ENCODE measurements around the gene KLKB1.
A peak's percentile ranks its signal among the peaks of the same experiment; 100 is the strongest.

The KLKB1 gene

DNA sequence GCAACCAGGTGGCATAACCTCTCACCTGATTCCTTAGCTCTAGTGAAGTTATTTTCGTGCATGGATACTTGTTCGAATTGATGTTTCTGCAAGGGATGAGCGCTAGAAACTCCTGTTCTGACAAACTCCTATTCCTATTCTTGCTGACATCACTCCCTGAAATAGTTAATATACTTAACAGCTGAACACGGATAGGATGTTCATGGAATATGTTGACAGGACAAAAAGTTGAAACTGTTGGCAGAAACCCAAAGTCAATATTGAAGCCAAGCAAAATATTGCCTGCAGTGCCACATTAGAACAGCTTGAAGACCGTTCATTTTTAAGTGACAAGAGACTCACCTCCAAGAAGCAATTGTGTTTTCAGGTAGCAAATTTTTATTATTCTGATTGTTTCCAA is at the start of gene KLKB1:
KLKB1 (plus strand) TSS at position 287 of the 400 bp plus-strand sequence. CDS start 689 bp downstream, outside the sequence.
- no peak for DNase-seq

DNA sequence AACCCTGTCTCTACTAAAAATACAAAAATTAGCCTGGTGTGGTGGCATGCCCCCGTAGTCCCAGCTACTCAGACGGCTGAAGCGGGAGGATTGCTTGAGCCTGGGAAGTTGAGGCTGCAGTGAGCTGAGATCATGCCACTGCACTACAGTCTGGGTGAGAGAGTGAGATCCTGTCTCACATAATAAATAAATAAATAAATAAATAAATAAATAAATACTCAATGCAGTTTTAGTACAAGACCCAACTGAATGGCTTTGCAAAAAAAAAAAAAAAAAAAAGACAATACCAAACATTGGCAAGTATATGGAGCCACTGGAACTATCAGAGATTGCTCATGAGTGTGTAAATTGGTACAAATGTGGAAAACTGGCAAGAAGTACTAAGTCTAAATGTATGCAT is 39.2 kb upstream of the KLKB1 start:
- no peak for DNase-seq

DNA sequence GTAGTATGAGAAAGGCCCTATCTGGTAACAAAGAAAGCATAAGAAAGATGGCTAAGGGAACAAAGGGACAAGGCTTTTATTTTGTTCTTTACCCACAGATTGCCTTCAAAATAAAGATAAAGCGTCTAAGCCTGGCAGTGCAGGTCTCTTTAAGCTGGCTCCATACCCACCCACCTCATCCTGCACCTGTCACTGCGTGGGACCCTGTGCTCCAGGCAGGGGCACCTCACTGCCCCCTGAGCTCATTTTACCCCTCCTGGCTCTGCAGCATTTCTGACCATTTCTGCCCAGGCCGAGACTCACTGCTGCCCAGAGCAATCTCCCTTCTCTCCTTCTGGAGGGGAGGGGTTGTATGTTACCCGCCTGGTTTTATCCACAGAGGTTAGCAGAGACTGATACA is 37.7 kb upstream of the KLKB1 start:
- no peak for DNase-seq

DNA sequence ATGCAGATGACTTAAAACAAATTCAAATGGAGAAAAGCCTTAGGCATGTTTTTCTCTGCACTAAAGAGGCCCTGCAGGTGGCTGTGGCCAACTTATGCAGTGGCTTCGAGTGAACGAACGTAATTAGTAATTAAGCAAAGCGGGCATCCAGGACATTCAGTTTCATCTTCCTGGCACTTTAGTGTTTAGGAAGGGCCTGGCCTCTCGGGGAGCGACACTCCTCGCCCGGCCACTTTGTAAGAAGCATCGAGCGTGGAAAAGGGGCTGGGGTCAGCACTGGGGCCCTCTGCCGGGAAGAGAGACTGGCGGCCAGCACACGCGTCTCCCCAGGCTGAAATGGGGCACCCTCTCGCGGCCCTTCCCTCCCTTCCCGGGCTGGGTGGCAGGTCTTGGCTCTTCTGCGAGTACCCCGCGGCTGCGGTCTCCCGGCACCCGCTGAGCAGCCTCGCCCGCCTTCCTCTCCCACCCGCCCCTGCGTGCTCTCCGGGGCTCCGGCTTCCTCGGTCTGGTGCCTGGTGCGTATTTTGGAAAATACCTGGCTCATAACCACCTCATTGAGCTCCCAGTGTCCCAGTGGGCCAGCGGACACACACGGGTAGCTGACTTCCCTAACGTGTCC is 36.6 kb upstream of the KLKB1 start:
- DNase-seq = no peak

DNA sequence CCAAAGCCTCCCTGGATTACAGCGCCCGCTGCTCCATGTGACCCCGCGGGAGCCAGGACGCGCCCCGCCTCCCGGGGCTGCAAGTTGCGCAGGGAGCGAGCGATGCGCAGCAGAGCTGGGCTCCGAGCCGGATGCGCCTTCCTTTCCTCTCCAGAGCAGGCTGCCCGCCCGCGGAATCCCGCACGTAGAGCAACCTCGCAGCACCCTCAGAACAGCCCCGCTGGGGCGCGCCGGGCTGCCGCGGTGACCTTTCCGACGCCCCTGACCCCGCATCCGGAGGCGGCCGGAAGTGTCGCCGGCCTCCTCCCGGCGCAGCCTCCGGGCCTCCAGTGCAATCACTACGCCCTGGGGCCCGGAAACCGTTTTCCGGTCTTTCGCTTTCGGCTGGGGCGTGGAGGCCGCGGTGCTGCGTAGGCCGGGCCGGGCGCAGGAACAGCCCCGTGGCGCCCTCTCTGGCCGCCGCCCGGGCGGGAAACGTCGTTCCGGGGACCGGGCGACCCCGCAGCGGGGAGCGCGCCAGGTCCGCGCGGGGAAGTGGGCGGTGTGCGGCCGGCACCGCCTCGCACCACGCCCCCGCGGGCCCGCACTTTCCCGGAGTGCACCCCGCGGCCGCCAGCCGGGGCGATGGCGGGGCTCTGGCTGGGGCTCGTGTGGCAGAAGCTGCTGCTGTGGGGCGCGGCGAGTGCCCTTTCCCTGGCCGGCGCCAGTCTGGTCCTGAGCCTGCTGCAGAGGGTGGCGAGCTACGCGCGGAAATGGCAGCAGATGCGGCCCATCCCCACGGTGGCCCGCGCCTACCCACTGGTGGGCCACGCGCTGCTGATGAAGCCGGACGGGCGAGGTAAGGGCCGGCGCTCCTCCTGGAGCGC is 35.9 kb upstream of the KLKB1 start, which contains the start of gene CYP4V2:
CYP4V2 (plus strand) TSS at position 368 of the 866 bp plus-strand sequence; CDS start at position 625, 257 bp downstream.
- DNase-seq = peak; percentile 14

DNA sequence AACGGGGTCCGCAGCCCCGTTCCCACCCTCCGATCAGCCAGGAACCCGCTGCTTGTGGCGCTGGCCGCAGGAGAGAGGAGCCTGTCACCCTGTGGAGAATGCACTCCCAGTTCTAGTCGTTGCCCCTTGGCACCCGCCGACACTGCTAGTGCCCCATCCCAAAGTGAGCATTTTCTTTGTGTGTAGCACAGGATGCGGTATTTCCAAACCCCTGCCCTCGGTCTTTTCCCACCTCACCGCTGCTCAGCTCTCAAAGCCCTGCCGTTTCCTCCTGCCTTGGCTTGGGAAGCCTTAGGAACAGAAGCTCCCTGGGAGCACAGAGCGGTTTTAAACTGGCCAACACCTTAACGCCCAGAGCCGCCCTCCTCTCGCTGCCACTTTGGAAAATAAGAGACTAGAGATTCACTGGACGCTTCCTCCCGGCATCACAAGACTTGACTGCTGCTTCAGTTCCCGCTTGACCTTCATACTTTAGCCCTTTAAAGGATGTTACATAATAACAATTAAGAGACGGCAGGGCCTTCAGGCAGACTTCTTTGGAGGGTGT is 35.2 kb upstream of the KLKB1 start:
- no peak for DNase-seq

DNA sequence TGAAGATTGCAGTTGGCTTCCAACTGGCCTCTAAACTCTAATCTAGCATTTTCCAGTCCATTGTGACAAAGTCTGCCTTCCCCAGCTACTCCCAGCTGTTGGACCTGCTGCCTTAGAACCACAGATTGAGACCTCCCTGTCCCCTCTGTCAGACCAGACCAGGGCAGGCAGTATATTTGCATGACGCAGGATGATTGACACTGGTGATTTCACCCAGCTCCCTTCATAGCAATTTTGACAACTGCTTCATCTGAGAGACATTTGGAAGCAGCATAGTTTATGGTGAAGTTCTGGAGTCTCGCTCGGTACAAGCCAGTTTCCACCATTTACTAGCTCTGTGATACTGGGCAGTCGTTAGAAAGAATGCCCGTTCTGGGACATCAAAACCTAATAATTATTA is 33.5 kb upstream of the KLKB1 start:
- DNase-seq = no peak

DNA sequence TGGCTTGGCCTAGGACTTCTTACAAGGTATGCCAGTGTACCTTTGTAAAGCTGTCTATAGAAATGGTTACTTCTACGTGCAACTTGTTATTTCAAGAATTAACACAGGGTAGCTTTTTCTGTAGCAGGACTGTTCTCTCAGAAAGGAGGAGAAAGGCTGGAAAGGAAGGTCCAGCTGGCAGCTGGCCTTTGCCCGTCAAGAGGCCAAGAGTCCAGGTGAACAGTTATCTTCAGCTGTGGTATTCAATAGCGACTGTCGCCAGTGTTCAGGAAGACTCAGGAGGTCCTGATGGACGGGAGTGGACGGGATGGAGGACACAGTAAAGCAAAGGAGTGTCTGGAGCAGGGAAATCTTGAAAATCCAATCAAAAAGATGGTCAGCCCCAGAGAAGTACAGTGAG is 31.2 kb upstream of the KLKB1 start:
- no peak for DNase-seq

DNA sequence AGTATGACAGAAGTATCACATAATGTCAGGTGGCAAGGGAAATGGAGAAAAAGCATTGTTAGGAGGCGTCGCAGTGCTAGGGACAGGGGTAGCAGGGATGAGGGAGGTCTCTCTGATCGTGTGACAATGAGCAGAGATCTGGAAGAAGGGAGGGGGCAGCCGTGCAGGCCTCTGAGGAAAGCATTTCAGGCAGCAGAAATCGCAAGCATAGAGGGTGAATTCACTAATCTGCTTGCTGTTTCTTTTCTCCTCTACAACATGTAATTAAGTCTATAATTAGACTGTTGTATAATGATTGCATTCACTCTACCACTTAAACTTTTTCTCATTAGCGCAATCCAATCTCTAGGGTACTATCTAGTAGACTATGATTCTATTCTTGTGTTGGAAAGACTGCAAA is 26.8 kb upstream of the KLKB1 start:
- peak; percentile 29 for DNase-seq

DNA sequence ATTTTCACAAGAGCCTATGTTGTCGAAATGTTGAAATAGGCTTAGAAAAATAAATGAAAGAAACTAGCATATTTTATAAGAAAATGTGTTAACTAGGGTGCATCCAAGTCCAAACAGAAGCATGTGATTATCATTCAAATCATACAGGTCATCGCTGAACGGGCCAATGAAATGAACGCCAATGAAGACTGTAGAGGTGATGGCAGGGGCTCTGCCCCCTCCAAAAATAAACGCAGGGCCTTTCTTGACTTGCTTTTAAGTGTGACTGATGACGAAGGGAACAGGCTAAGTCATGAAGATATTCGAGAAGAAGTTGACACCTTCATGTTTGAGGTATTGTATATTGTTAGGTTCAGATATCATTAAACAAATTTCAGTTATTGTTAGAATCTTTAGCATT is 26.3 kb upstream of the KLKB1 start:
- no peak for DNase-seq

DNA sequence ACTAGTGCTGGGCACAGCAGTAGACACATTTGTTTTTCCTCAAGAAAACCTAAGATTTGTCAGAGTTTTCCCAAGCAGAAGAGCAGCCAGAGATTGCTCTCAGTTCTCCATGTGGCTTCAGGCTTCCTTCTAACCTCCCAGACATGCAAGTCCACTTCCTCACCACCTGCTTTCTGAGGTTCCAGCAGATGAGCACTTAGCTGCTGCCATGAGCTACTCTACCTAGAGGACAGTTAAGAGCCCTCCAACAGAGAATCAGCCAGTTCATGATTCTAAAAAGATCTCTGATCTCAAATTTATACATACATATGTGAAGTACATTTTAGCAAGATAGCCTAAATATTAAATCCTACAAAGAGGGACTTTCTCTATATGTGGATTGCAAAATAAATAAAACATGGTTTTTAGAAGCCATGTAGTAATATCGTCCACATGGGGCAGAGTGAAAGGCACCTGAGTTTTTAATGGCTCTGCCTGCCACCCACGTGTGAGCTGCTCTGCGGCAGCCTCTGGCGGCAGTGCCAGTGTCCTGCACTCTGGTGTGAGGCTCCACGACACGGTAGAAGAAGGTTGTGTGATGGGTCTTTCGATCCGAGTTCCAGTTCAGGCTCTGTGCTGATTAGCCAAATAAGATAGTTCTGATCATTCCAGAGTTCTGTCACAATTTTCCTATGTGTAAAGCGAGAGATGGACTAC is 25.6 kb upstream of the KLKB1 start:
- DNase-seq = no peak

DNA sequence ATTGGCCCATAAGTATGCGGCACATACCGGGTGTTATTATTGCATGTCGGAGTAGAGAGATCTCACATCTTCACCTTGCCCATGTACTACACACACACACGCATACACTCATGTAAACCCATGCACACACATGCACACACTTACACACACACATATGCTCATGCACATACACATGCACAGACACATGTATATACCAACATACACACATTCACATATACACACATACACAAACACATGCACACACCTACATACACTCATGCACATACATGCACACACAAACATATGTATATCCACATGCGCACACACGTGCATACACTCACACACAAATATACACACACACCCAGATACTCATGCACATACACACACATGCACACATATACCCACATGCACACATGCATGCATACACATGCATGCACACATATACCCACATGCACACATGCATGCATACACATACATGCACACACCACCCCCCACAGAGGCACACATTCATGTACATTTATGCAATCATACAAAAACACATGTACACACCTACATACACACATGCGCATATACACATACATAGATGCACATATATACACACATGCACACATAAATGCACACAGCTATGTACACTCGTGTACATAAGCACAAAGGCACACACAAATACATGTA is 24.7 kb upstream of the KLKB1 start:
- no peak for DNase-seq

DNA sequence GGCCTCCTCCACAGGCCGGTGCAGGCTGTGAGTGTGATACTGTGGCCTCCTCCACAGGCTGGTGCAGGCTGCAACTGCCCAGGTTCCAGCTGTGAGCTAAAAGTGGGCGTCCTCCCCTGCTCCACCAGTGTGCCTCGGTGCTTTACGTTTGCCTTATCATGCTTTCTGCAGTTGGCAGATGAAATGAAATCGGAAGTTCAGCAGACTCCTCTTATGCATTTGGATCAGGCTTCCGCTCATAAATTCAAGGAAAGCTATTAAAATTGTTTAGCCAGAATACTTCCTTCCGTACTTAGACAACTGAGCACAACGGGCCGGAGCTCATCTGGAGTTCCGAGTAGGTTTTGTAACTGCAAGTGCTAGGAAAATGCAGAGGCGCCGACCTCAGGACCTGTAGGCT is 23.9 kb upstream of the KLKB1 start:
- no peak for DNase-seq

DNA sequence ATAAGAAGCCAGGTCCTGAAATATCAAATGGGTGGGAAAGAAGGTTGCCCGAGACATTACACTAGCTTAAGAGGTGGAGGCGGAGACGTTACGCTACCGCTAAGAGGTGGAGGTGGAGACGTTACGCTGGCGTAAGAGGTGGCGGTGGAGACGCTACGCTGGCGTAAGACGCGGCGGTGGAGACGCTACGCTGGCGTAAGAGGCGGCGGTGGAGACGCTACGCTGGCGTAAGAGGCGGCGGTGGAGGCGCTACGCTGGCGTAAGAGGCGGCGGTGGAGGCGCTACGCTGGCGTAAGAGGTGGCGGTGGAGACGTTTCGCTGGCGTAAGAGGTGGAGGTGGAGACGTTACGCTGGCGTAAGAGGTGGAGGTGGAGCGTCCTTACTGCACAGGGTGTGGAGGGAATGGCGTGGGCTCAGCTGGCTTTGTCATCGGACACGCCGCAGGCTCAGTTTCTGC is 23.2 kb upstream of the KLKB1 start:
- no peak for DNase-seq

DNA sequence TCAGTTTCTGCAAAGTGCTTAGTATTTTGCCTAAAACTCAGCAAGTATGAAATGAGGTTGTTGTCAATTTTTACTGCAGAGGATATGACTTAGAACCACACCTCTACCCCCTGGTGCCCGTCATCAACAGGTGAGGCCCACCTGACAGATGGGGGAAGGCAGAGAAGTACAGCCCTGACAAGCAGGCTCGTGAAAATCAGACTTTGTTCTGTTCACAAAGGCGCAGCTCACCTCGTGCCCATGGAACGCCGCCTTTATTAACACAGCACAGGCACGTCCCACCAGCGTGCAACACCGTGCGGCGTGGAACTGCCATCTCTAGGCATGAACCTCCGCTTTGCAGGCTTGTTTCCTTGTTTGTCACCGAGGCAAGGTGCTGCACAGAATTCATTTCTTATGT is 22.6 kb upstream of the KLKB1 start:
- no peak for DNase-seq

DNA sequence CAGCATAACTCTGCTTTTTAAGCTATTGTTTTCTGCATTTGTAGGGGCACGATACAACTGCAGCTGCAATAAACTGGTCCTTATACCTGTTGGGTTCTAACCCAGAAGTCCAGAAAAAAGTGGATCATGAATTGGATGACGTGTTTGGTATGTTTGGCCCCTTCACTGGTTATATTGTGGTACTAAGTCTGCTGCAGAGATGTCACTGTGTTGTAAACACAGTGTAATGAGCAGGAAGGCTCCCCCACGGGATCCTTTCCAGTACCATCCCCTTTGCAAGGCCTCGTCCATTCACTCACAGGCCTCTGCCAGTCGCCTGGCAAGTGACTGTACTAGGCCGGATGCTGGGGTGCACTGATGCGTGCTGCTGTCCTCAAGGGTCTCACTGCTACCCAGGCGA is 22.2 kb upstream of the KLKB1 start:
- DNase-seq = no peak

DNA sequence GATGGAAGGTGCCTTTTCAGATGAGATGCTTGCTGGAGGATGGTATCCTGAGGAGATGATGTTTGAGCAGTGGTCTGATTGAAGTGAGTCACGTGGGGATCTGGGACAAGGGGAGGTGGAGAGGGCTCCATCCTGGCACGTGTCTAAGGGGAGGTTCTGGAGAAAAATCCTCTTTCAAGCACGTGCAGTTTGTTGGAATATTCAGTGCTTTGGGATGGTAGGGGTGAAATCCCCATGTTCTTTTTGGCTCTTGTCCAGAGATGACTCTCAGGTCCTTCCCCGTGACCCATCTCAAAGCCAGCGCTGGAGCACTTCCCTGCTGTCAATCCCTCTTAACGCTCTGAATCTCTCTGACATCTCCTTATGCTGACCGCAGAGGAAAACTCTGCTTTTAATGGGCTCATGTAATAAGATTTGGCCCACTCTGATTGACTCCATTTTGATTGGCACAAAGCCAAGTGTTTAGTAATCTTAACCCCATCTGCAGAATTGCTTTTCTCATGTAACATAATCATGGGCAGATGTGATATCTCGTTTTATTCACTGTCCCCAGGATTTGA is 10.8 kb upstream of the KLKB1 start:
- DNase-seq = no peak

DNA sequence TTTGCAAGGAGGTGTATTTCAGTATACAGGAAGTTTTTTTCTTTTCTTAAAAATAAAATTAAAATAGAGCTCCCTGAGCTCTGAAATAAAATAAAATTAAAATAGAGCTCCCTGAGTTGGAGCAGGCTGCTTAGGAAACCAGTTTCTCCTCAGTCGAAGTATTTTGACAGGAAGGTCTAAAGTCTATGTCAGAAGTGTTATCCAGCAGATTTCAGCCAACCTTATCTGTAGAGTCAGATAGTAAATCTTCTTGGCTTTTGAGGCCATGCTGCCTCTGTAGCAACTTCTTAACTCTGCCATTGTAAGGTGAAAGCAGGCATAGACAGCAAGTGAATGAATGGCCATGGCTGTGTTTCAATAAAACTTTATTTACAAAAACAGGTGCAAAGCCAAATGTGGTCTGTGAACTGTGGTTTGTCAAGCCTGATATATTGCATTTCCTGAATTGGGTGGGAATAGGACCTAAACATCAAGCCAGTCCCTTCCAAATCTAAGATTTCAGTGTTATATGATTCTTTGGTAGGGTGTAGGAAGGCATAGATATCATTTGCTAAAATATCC is 9.5 kb upstream of the KLKB1 start:
- DNase-seq = no peak

DNA sequence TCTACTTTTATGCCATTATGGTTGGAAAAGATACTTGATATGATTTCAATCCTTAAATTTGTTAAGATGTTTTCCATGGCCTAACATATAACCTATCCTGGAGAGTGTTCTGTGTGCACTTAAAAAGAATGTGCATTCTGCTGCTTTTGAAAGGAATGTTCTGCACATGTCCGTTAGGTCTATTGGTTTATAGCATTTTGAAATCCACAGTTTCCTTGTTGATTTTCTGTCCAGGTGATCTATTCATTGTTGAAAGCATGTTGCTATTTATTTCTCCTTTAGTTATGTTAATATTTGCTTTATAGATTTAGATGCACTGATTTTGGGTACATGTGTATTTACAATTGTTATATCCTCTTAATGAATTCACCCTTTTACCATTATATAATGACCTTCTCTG is 5.7 kb upstream of the KLKB1 start:
- DNase-seq = no peak

DNA sequence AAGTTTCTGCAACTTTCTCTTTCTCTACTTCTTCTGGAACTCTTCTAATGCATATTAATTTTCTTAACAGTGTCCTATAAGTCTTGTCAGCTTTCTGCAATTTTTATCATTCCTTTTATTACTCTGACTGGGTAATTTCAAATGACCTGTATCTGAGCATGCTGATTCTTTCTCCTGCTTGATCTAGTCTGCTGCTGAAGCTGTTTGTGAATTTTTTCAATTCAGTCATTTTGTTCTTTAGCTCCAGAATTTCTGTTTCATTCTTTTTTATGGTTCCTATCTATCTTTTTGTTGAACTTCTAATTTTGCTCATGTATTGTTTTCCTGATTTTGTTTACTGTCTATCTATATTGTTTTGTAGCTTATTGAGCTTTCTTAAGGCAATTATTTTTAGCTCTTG is 1.5 kb upstream of the KLKB1 start:
- no peak for DNase-seq

DNA sequence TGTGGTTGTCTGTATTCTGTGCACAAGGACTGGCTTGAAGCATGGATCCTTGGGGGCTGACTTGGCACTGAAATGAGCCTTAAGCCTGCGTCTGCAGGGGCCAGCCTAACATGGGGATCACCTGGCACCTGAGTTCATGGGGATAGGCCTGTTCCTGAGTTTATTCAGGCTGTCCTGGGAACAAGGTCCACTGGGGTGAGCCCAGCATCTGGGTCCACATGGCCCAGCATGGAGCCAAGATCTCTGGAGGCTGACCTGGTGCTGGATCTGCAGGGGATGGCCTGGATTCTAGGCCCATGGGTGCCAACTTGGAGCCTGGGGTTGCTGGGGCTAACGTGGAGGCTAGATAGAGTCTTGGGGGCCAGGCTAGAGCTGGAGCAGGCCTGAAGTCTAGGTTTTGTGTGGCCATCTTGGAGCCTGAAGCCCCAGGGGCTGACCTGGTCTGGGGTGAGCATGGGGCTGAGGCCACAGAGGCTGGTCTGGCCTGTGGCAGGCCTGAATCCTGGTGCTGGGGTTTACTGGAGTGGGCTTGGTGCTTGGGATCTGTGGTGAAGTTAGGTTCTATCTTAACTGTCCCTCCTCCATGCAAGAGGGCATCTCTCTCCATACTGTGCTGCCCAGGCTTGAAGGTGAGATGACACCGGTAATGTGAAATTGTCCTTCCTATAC is 652 bp upstream of the KLKB1 start:
- no peak for DNase-seq

Data from NCI-H1417 treated with DMSO at 0.1 percent for 48 hours (cell line).